ENCODE results near the gene TECPR1. TPM values are rescaled to one million over a fixed set of nuclear protein-coding genes. Genes with fewer than 3 reads are reported as not detected.

TECPR1 gene
- total and polyA plus RNA-seq, 3 donors from 2014 or later, result 13.5 to 24.6 (median 18.5) TPM

- H3K36me3 ChIP-seq (ENCODE audit: low read depth, missing control alignments), result no peaks in the 10 kb centered on the region
- 96% methylated on average over 25 to 28 of the region's 28 CpGs for WGBS, 2 donors
- intact Hi-C loops (cut with DNase I; ENCODE audit: low total_unique reads), result no loop called here
These were observed 57.8 kb downstream of the TECPR1 start for GRCh38 chr7:98194186-98194585.

GRCh38 chr7:98193474-98194180 lies 58.4 kb downstream of the TECPR1 start:
- Histone ChIP-seq H3K27me3 (no peaks in the 10 kb centered on the region), H3K4me1 (no peaks in the 10 kb centered on the region), H3K4me3 (no peak overlapping the region), H3K27ac (no peak overlapping the region), H3K9me3 (no peaks in the 10 kb centered on the region), H3K36me3 (ENCODE audit: low read depth, missing control alignments) (no peaks in the 10 kb centered on the region)
- DNase-seq, result no peak
- TF ChIP-seq CTCF (IDR thresholded peaks at IDR 0.05), result no peak
- no peak for TF ChIP-seq POLR2A (IDR thresholded peaks at IDR 0.05)
- 93 to 97% methylated on average over 19 to 28 of the region's 37 CpGs for WGBS, 2 donors
- intact Hi-C loops (cut with DNase I; ENCODE audit: low total_unique reads), result no loop called here

More at GRCh38 chr7:98194186-98194585, 57.8 kb downstream of the TECPR1 start:
- no peaks in the 10 kb centered on the region for H3K4me1 ChIP-seq
- H3K9me3 ChIP-seq, result no peaks in the 10 kb centered on the region
- no peak overlapping the region for H3K27ac ChIP-seq
- no peak for DNase-seq
- TF ChIP-seq POLR2A (IDR thresholded peaks at IDR 0.05), result no peak
- TF ChIP-seq CTCF (IDR thresholded peaks at IDR 0.05), result no peak
- H3K27me3 ChIP-seq, result no peaks in the 10 kb centered on the region
- H3K4me3 ChIP-seq, result no peak overlapping the region

GRCh38 chr7:98192781-98193457 lies 59.1 kb downstream of the TECPR1 start:
- H3K36me3 ChIP-seq (ENCODE audit: low read depth, missing control alignments), result no peaks in the 10 kb centered on the region
- H3K27me3 ChIP-seq, result no peaks in the 10 kb centered on the region
- no peak for TF ChIP-seq POLR2A (IDR thresholded peaks at IDR 0.05)
- TF ChIP-seq CTCF (IDR thresholded peaks at IDR 0.05), result no peak
- H3K4me1 ChIP-seq, result no peaks in the 10 kb centered on the region
- no peak overlapping the region for H3K4me3 ChIP-seq
- DNase-seq, result no peak
- intact Hi-C loops (cut with DNase I; ENCODE audit: low total_unique reads), result no loop called here
- H3K9me3 ChIP-seq, result no peaks in the 10 kb centered on the region
- 90 to 94% methylated on average over 21 to 22 of the region's 22 CpGs for WGBS, 2 donors
- H3K27ac ChIP-seq, result no peak overlapping the region

GRCh38 chr7:98191668-98192431 lies 60.2 kb downstream of the TECPR1 start:
- intact Hi-C loops (cut with DNase I; ENCODE audit: low total_unique reads), result no loop called here
- Histone ChIP-seq H3K9me3 (no peaks in the 10 kb centered on the region), H3K4me1 (no peaks in the 10 kb centered on the region), H3K27ac (no peak overlapping the region), H3K36me3 (ENCODE audit: low read depth, missing control alignments) (no peaks in the 10 kb centered on the region), H3K4me3 (no peak overlapping the region), H3K27me3 (no peaks in the 10 kb centered on the region)
- DNase-seq, result no peak
- 95% methylated on average over 32 of the region's 32 CpGs for WGBS, 2 donors
- TF ChIP-seq POLR2A (IDR thresholded peaks at IDR 0.05) (no peak), CTCF (IDR thresholded peaks at IDR 0.05) (no peak)

Measured in testis (tissue), 3 donors.